GM12872 (cell line): ENCODE measurements around the gene FARP1.

Experiments used
- TF ChIP-seq, protein P1 (sequence below): IDR thresholded peaks from 3 replicates; pipeline ENCODE4 v1.5.1; 2011; ENCODE audit warnings: low read depth, mild to moderate bottlenecking, low read length, moderate library complexity; ENCODE audit not compliant: insufficient read depth

Gene FARP1

DNA sequence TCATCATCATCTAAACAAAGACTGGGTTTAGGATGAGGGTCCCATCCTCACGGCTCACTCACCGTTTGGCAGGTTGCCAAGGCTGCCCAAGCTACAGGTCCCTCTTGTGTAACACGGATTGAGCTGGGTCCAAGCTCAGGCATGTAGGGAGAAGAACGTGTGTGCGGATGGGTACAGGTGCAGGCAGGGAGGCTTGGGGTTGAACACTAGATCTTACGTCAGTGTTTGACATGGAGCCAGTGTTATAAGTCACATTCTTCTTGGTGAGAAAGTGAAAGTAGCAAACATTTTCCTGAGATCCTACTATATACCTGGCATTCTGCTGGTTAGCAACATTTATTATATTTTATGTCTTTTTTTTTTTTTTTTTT lies 171.0 kb downstream of the FARP1 start:
- TF ChIP-seq, protein P1, sequence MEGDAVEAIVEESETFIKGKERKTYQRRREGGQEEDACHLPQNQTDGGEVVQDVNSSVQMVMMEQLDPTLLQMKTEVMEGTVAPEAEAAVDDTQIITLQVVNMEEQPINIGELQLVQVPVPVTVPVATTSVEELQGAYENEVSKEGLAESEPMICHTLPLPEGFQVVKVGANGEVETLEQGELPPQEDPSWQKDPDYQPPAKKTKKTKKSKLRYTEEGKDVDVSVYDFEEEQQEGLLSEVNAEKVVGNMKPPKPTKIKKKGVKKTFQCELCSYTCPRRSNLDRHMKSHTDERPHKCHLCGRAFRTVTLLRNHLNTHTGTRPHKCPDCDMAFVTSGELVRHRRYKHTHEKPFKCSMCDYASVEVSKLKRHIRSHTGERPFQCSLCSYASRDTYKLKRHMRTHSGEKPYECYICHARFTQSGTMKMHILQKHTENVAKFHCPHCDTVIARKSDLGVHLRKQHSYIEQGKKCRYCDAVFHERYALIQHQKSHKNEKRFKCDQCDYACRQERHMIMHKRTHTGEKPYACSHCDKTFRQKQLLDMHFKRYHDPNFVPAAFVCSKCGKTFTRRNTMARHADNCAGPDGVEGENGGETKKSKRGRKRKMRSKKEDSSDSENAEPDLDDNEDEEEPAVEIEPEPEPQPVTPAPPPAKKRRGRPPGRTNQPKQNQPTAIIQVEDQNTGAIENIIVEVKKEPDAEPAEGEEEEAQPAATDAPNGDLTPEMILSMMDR: no peak

DNA sequence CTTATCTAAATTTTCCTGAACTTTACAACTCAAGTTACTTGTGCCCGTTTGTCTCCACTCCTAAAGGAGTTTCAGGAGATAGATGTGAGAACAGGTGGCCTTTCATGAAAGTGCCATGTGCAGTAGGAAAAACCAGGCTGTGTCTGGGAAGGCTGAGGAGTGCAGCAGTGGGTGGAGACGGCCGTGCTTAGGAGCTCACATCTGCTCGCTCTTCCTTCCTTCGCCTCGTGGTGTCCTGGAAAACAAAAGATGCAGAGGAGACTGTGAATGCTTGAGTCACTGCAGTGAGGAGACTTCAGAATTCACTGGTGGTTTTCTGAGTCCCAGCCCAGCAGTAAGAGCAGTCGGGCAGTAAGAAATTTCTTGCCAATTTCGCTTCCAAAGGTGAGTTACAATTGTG lies 172.6 kb downstream of the FARP1 start:
- TF ChIP-seq, protein P1: no peak

DNA sequence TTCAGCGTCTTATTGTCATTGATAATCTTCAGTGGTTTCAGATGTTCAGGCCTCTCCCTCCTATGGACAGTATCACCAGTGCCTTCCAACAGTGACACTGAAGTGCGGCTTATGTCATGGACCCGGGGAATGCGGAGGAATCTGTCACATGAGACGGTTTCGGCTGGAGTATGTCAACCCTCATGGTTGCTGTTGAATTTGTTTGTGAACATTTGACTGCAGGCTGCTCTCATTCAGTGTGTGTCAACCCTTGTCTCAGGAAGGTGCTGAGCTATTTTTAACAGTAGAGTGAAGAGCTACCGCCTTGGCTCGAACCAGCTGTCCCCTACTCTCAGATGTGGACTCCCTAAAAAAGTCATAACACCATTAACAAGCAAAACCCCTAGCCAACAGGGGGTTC lies 173.0 kb downstream of the FARP1 start:
- TF ChIP-seq, protein P1: no peak

DNA sequence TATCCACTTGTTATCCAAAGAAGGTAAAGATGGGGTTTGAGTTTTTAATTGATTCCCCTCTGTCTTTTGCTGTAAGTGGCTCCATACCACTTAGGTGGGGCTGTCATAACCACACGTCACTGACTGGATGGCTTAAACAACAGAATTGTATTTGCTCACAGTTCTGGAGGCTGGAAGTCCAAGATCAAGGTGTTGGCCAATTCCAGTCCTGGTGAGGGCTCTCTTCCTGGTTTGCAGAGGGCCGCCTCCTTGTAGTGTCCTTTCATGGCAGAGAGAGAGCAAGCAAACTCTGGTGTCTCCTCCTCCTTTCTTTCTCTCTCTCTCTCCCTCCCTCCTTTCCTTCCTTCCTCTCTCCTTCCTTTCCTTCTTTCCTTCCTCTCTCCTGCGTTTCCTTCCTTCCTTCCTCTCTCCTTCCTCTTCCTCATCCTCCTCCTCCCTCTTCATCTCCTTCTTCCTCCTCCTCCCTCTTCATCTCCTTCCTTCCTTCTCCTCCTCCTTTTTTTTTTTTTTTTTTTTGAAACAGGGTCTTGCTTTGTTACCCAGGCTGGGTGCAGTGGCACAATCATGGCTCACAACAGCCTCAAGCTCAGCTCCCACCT lies 174.8 kb downstream of the FARP1 start:
- TF ChIP-seq, protein P1: no peak

DNA sequence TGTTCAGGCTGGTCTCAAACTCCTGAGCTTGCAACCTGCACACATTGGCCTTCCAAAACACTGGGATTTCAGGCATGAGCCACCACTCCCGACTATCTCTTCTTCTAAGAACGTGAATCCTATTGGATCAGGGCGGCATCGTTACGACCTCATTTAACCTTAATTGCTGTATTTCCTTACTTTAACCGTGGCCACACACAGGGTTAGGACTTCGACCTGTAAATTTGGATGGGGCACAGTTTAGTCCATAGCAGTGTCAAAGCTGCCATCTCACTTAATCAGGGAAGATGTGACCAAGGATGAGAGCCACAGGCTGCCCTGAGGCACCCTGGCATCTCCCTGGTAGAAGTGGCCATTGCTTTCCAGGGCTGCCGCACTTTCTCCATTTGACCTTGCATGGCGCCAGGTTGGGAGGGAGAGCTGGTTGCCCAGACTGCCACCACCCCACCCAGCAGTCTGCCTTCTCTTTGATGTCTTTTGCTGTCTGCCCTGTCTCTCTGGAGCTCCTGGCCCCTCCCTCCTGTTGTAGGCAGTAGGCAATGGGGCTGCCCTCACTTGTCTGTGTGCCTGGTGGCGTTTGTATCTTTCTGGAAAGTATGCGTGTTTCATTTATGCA lies 175.5 kb downstream of the FARP1 start:
- TF ChIP-seq, protein P1: no peak

DNA sequence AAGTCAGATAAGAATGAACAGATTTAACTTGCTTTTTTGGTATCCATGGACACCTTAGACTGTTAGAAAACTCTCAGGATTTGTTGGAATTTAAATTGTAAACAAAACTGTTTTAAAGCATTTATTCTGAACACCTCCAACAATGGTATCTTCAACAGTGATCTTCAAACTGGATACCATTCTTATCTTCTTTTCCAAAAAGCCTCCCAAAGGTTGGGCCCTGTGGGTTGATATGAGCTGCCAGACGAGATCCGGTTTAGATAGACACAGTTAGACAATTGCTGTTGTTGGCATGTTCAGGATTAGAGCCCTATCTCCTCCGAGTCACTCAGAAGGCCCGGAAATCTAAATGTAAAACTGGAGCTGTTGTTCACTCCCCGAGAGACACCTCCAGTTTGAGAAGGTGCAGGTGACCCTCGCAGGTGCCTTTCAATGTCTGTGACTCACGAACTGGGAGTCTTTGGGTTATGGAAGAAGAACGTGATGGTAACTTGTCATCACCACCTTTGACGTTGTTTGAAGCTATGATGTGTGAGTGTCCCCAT lies 177.7 kb downstream of the FARP1 start:
- TF ChIP-seq, protein P1: no peak

DNA sequence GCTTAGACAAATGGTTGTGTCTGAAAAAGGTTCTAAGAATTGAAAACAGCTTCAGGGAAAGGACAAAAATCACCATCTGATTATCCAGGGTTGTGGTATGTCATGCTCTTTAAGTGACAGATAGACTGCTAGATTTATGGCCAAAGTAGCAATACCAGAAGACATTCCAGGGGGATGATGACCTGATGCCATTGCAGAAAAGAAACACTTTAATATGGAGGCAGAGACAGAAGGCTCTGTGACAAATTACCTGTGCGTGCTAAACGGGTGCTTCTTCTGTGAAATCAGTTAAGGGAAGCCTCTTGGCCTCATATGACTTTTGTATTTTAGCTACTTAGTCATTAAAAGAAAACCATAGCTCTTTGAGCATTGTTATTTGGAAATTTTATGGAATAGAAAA lies 178.5 kb downstream of the FARP1 start:
- TF ChIP-seq, protein P1: no peak
